GM12891 (cell line): Measurements from ENCODE around the gene ITGA2B.

Source experiments
- DNase-seq: peaks from one replicate; pipeline ENCODE4 v3.0.0; 2011; ENCODE audit warnings: low spot score; ENCODE audit not compliant: insufficient read length
- FAIRE-seq: peaks from 2 replicates; lab custom pipeline; 2011; peaks lifted over from hg19 to GRCh38; lab: Jason Lieb, UNC
- PAX5 ChIP-seq: IDR thresholded peaks from 2 replicates; pipeline ENCODE4 v1.6.1; 2011; ENCODE audit warnings: low read length, moderate library complexity, mild to moderate bottlenecking; ENCODE audit not compliant: insufficient read depth, severe bottlenecking
- POLR2A ChIP-seq: IDR thresholded peaks from 2 replicates; pipeline ENCODE4 v1.6.1; 2011; ENCODE audit warnings: low read depth, low read length, control low read depth
- POLR2AphosphoS5 ChIP-seq: IDR thresholded peaks from 2 replicates; pipeline ENCODE4 v1.6.1; 2011; ENCODE audit warnings: low read depth, low read length, control low read depth
- POU2F2 ChIP-seq: IDR thresholded peaks from 2 replicates; pipeline ENCODE4 v1.6.1; 2011; ENCODE audit warnings: low read depth, mild to moderate bottlenecking, control low read depth, low read length, moderate library complexity
- SPI1 ChIP-seq: IDR thresholded peaks from 2 replicates; pipeline ENCODE4 v1.6.1; 2011; ENCODE audit warnings: low read depth, low read length, control low read depth
- TAF1 ChIP-seq: IDR thresholded peaks from 2 replicates; pipeline ENCODE4 v1.6.1; 2011; ENCODE audit warnings: low read depth, low read length, control low read depth

Gene ITGA2B

DNA sequence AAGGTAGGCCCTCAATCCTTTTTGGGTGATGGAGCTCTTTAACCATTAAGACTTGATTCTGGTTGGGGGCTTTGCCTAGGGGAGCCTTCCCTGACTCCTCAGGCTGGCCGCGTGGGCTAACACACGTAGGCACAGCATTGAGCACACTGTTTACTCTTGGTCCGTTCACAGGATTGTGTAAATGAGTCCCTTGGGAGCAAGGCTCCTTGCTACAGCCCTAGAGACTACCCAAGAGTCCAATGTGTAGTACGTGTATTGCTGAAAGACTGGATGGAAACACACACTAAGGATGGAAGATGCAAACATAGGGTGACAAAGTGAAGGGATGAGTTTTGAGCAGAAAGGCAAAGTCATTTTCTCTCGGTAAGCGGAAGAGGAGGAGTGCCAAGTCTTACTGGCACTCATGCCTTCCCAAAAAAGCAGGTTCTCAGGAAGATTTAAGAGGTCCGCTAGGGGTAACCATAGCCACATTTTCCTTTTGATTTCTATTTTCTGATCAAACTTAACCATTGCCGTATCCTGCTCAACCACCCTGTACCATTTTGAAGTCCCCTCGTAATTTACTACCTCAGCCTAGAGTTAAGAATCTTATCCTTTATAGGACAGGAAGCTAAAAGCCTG is 911 bp upstream of the ITGA2B start:
- FAIRE-seq = no peak
- TF ChIP-seq POLR2A (no peak), SPI1 (no peak), POU2F2 (no peak), TAF1 (no peak), POLR2AphosphoS5 (no peak), PAX5 (no peak)
- no peak for DNase-seq

DNA sequence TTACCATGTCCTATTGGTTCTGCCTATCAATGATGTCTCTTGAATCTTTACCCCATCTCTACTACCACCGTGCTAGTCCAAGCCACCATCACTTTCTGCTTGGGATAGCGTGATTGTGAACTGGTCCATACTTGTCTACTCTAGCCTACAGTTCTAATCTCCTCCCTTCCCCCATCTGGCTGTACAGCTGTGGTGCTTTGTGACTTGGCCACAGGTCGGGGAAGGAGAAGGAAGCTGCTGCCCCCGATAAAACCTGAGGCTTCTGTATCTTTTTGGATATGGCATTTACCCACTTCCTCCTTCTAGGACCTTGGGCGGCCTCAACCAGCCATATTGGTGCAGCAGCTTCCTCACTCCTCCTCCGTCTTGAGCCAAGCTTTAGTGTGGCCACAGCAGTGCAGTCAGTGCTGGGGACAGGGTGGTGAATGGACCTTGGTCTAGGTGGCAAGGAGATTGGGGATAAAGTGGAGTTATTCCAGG is 314 bp upstream of the ITGA2B start:
- FAIRE-seq = peak; percentile 13
- no peak for TF ChIP-seq POLR2A
- TF ChIP-seq SPI1 = peak; percentile 65
- no peak for DNase-seq

DNA sequence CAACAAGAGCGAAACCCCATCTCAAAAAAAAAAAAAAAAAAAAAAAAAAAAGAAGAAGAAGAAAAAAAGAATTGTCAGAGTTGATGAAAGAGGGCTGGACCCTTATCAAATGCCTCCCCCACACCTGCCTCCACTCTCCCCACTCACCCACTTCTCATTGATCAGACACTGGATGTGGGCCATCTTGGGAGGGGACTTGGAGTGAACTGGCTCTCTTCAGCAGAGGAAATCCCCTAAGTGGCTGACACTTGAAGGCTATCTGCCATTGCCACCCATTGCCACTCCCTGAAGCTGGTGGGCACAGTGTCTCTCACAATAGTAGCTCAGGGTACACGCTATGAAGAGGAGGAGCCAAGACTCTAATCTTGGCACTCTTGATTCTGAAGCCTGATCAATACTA is 1.6 kb downstream of the ITGA2B start:
- TF ChIP-seq POLR2AphosphoS5 (no peak), PAX5 (no peak), POU2F2 (no peak), TAF1 (no peak), POLR2A (no peak), SPI1 (no peak)
- DNase-seq (no peak), FAIRE-seq (no peak)

- no peak for DNase-seq
- TF ChIP-seq POU2F2 (no peak), TAF1 (no peak), POLR2AphosphoS5 (no peak)
- FAIRE-seq = peak; percentile 20
Observed at GRCh38 chr17:44386182-44386525, 3.3 kb downstream of the ITGA2B start.

DNA sequence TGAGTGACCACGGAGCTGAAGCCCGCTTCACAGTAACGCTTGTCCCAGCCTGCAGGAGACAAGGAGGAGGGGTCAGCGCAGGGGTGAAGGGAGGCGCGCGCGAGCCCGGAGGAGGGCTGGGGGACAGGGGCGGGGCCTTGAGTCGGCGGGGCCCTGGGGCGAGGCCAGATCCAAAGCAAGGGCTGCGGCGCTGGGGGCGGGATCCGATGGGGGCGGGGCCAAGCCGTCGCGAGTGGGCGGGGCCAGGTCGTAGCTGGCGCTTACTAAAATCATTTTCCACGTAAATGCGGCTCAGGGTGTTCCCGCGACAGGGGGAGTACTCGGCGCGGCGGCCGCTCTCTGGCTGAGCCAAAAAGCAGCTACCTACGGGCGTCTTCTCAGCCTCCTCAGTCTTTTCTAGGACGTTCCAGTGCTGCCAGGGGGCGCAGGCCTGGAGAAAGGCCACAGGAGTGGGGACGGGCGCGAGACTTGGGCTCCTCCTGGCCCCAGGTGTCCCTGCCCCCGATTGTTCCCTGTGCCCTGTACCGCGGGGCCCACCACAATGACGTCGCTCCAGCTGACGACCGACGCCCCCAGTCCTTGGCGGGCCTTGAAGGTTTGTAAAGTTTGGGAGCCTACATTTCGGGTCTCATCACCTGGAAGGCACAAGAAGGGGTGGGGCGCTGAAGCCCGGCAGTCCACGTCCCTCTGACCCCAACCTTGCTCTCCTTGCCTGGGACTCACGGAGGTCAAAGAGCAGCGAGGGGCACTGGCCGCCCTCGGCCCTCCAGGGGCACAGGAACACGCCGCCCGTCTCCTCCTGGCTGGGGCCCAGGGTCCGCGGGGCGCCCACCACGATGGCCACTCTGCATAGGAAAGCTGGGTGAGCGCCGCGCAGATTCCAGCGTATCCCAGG is 3.9 kb downstream of the ITGA2B start:
- peak; percentile 84 for FAIRE-seq
- peak; percentile 92 for DNase-seq
- no peak for TF ChIP-seq POU2F2
- TF ChIP-seq SPI1 = no peak
- no peak for TF ChIP-seq POLR2A
- no peak for TF ChIP-seq POLR2AphosphoS5
- TF ChIP-seq PAX5 = no peak
- TF ChIP-seq TAF1 = no peak

- DNase-seq (no peak), FAIRE-seq (no peak)
- TF ChIP-seq POU2F2 = no peak
- no peak for TF ChIP-seq POLR2AphosphoS5
- TF ChIP-seq POLR2A = no peak
- TF ChIP-seq SPI1 = no peak
- TF ChIP-seq TAF1 = no peak
- TF ChIP-seq PAX5 = no peak
Observed at GRCh38 chr17:44384823-44385286, 4.6 kb downstream of the ITGA2B start.

- no peak for TF ChIP-seq POLR2AphosphoS5
- no peak for TF ChIP-seq POU2F2
- no peak for TF ChIP-seq TAF1
- TF ChIP-seq SPI1 = no peak
- no peak for FAIRE-seq
- no peak for DNase-seq
Observed at GRCh38 chr17:44384281-44384822, 5.1 kb downstream of the ITGA2B start.

GRCh38 chr17:44383861-44384260 is 5.6 kb downstream of the ITGA2B start:
- no peak for FAIRE-seq
- no peak for DNase-seq
- no peak for TF ChIP-seq POLR2A

DNA sequence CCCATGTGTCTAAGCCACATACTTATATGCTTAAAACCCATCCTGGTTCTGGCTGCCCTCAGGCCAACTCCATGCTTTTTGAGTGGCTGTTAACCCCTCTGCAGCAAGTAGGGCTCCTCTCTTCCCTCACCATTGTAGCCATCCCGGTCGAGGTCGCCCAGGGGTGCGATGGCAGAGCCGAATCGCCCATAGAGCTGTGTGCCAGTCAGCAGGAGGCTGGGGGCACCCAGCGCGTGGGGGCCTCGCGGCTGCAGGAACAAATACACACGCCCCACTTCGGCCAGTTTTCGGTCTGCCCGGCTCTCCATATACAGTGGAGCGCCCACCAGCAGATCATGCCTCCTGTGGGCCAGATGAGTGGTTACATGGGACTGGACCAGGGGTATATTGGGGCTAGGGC is 6.1 kb downstream of the ITGA2B start:
- no peak for FAIRE-seq
- no peak for TF ChIP-seq POLR2AphosphoS5
- TF ChIP-seq TAF1 = no peak
- no peak for TF ChIP-seq PAX5
- no peak for TF ChIP-seq SPI1
- TF ChIP-seq POU2F2 = no peak
- no peak for TF ChIP-seq POLR2A
- DNase-seq = no peak

DNA sequence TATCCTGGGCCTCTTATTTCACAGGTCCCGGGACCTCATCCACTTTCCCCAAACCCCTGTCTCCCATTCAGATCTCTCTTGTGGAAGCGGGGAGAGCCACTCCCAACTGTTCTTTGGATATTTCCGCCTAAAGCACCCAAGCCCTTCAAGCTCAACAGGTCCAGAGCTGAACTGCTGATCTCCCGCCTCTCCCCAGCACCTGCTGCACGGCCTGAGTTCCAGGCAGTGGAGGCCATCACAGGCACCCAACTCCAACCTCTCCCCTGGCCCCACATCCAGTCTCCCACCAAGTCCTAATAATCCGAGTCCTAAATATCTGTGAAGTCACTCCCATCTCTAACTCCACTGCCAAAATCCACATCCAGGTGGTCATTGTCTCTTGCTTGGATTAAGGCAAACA is 6.5 kb downstream of the ITGA2B start:
- FAIRE-seq (no peak), DNase-seq (no peak)
- TF ChIP-seq PAX5 = no peak
- no peak for TF ChIP-seq POLR2AphosphoS5
- TF ChIP-seq SPI1 = no peak
- TF ChIP-seq POU2F2 = no peak
- no peak for TF ChIP-seq TAF1
- TF ChIP-seq POLR2A = no peak
